DMS114 treated with DMSO at 0.1 percent for 48 hours (cell line): ENCODE results near the gene MAPK10.

Experiments
- DNase-seq: peaks from one replicate; lab custom pipeline; 2025; ENCODE audit not compliant: unreplicated experiment; lab: John Stamatoyannopoulos, UW

Gene MAPK10

GRCh38 chr4:86279293-86279960 is 80.4 kb downstream of the MAPK10 start:
- no peak for DNase-seq

GRCh38 chr4:86278126-86278525 is 81.7 kb downstream of the MAPK10 start:
- no peak for DNase-seq

DNA sequence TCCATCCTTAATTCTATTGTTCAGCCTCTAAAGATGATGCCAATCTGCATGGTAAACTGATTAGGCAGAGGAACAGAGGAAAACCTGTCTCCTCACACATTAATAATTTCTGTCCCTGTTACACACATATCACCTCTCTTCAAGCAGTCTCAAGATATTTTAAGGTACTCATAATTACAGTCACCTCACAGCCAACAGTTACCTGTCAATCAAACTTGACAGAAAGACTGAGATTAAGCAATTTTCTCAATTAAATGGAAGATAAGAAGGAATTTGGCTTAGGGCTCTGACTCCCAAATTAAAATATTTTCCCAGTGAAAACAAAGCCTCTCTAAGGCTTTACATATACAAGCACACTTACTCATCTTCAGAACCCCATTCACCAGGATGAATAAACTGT is 85.2 kb downstream of the MAPK10 start:
- DNase-seq = no peak

GRCh38 chr4:86272669-86273068 is 87.2 kb downstream of the MAPK10 start:
- DNase-seq = no peak

DNA sequence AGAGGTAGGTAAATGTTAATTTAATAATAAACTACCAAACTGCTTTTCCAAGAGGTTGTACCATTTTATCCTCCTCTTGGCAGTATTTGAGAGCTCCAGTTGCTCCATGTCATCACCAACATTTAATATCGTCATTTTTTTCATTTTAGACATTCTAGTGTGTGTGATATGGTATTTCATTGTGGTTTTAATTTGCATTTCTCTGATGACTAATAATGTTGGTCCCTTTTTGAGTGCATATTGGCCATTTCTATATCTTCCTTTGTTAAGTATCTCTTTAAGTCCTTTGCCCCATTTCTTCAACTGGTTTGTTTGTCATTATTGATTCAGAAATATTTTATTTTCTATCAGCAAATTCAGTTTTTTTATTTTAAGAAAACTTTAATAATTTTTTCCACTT is 88.8 kb downstream of the MAPK10 start:
- no peak for DNase-seq

DNA sequence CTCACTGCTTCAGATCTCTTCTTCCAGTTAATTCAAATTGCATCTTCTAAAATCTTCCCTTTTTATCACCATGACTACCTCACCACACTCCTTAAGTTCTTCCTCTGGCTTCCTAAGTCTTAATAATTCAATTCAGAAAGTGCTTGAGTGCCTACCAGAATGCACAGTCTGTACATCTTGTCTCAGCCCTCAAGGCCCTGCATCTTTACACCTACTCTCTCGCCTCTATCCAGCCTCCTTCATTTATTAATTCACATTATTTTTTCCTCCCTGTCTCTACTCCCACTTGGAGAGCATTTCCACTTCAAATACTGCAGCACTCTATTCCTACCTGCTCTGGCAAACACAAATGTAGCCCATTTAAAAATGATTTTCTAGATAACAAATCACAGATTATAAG is 90.5 kb downstream of the MAPK10 start:
- DNase-seq = no peak

DNA sequence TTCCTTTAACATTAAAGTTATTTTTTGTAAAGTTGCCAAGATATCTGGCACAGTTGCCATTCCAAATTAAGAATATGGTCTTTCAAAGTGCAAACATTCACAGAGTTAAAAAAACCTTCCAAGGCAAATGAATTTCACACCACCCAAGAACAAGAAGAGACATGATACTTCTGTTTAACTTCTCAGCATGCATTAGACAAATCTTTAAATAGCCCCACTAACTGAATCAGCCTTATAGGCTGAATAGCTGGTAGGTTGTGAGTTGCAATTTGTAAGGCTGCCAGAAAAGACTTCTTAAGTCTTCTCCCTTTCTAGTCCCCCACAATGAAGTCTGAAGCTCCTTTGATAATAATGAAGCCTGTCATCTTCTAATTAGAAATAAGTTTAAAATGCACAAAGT is 95.6 kb downstream of the MAPK10 start:
- no peak for DNase-seq

GRCh38 chr4:86261636-86262035 is 98.2 kb downstream of the MAPK10 start:
- DNase-seq = no peak

GRCh38 chr4:86256086-86256485 is 103.8 kb downstream of the MAPK10 start:
- no peak for DNase-seq

DNA sequence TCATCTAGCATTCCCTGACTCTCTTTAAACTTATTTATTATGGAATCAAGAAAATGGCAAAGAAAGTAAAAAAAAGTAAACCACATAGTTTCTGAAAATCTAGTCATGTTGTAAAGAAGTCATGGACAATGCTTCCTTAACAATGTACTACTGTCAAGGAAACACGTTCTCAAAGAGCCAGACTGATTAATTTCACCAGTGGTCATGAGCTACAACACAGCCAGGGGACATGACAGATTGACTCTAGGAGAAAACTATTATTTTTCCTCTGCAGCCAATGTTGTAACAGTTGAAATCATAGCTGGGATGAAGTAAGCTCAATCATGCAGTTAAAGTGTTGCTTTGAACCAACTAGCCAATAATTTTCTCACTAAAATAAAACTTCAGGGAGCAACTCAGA is 109.2 kb downstream of the MAPK10 start:
- DNase-seq = no peak

DNA sequence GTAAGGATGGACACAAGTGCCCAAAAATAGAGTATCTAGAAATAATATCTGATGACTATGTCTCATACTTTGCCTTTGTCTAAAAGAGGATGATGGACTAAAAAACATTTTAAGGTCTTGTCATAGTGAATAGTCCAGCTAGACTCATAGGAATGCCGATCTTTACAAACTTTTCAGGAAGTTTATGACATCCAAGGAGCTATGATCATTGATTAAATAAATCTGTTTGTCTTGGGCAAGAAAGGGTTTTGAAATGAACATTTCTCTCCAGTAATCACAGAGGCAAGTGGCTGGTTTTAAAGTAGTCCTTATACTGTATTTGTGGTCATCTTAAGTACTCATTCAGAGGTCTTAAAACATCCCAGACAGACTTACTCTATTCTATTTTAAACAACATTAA is 109.8 kb downstream of the MAPK10 start:
- no peak for DNase-seq

GRCh38 chr4:86249074-86249473 is 110.8 kb downstream of the MAPK10 start:
- no peak for DNase-seq

GRCh38 chr4:86247906-86248305 is 111.9 kb downstream of the MAPK10 start:
- DNase-seq = no peak

- DNase-seq = no peak
These were observed 112.5 kb downstream of the MAPK10 start for GRCh38 chr4:86247320-86247719.

GRCh38 chr4:86243750-86244149 is 116.1 kb downstream of the MAPK10 start:
- no peak for DNase-seq

DNA sequence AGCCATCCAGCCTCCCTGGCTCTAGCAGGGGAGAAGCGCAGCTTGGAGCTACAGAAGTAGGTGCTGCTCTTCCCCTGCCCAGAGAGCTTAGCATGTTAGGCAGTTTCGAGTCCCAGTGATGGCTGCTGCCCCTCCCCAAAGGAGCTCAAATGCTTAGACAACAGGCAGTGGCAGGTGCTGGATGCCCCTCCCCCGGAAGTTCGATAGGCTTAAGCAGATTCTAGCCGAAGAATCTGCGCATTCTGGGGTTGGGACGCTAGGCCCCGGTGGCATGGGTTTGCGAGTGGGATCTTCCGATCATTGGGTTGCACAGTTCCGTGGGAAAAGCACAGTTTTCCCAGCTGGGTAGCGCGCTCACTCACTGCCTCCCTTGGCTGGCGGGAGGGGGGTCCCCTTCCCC is 117.2 kb downstream of the MAPK10 start:
- no peak for DNase-seq

GRCh38 chr4:86235549-86235948 is 124.3 kb downstream of the MAPK10 start:
- DNase-seq = no peak

DNA sequence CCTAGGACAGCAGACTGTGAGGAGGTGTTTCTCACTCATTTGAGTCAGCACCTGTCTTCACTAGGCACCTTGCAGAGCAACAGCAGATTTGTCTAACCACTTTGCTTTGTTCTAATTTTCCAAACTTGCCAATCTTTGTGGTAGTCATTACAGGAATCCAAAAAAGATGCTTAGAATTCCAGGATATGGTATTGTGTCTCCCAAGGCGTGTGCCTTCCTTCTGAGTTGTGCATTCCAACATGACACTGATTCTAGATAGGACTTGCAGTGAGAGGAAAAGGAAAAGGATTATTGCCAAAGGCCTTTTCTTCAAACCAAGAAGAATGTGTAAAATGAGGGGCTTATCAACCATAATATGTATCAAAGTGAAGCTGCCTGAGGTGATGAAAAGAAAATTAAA is 126.2 kb downstream of the MAPK10 start:
- no peak for DNase-seq

- DNase-seq = no peak
These were observed 126.8 kb downstream of the MAPK10 start for GRCh38 chr4:86233090-86233489.

DNA sequence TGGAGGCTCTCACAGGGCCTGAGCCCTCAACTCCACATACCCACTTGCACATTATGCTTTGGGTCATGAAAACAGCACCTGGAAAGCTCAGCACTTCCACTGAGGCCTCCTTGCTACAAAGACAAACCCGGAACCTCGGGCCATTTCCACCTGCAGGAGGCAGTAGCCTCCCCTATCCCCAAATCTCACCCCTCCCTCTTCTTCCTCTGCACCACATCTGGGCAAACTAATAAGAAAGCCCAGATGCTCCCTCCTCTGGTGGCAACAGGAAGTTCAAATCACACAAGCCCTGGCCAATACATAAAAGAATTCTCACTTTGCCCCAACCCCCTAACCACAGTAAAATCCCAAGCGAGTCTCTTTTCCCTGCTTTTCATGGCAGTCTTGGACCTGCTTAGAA is 136.4 kb downstream of the MAPK10 start:
- no peak for DNase-seq

GRCh38 chr4:86221002-86221401 is 138.9 kb downstream of the MAPK10 start:
- no peak for DNase-seq

- no peak for DNase-seq
These were observed 139.7 kb downstream of the MAPK10 start for GRCh38 chr4:86220121-86220520.

GRCh38 chr4:86218746-86219473 is 140.9 kb downstream of the MAPK10 start:
- no peak for DNase-seq
